Psoas muscle (tissue), 8 donors: ENCODE measurements around the gene GINS3. TPM values are rescaled to one million over a fixed set of nuclear protein-coding genes. Genes with fewer than 3 reads are reported as not detected.

Source experiments
- ATAC-seq, 4 donors: fragments of 200-7000 bp; cut with Tn5 transposase; one replicate each; pipeline ENCODE4 v1.9.1; 2020; ENCODE audit warnings: moderate library complexity in 3 of 4, mild to moderate bottlenecking in 2 of 4
- DNase-seq, 2 donors: peaks; one replicate each; pipeline ENCODE4 v3.0.0-alpha.2; 2020
- H3K27ac ChIP-seq: fragments of 200-600 bp; one replicate; pipeline ENCODE4 v1.8.0; 2022
- H3K27me3 ChIP-seq, 3 donors: fragments of 200-600 bp in 1 of 3; one replicate each; pipeline versions ENCODE4 v1.6.1 to v1.8.0; 2013 to 2022; ENCODE audit warnings: low read length in 2 of 3, mild to moderate bottlenecking in 2 of 3, moderate library complexity in 1 of 3; ENCODE audit not compliant: insufficient read depth in 3 of 3
- H3K36me3 ChIP-seq, 2 donors: fragments of 200-600 bp in 1 of 2; one replicate each; pipeline versions ENCODE4 v1.6.1 to v1.8.0; 2013 to 2022; ENCODE audit warnings: low read depth in 1 of 2, mild to moderate bottlenecking in 1 of 2, moderate library complexity in 1 of 2; ENCODE audit not compliant: insufficient read depth in 1 of 2
- H3K4me1 ChIP-seq: fragments of 200-600 bp; one replicate; pipeline ENCODE4 v1.8.0; 2022
- H3K4me3 ChIP-seq: fragments of 200-600 bp; one replicate; pipeline ENCODE4 v1.8.0; 2022; ENCODE audit warnings: mild to moderate bottlenecking
- H3K9me3 ChIP-seq: fragments of 200-600 bp; one replicate; pipeline ENCODE4 v1.8.0; 2022
- WGBS, 3 donors: extraction: QIAGEN DNeasy Blood & Tissue Kit; methylation state at CpG; one replicate each; pipeline versions ENCODE4 v1.1.6 to v1.1.7; 2013; 5-methylcytosine and 5-hydroxymethylcytosine counted together
- intact Hi-C, 2 donors: fragments of 100-400 bp; cut with DNase I; formaldehyde crosslinking; loops; one replicate each; pipeline versions ENCODE4 v1.11.0 to v1.14.2; 2022
- polyA plus RNA-seq, 3 donors: library from polyadenylated mRNA; stranded (reverse); fragments of 200-250 nt; gene quantifications; one replicate each; pipeline ENCODE4 v1.2.3, GENCODE V29; 2013
- total RNA-seq, 4 donors: library from RNA; stranded (reverse); fragmentation: NEBNext Ultra II Directional in 2 of 4; extraction: Animal tissue kit (Norgen Biotek cat#: 25700) in 2 of 4; gene quantifications; one replicate each; pipeline versions ENCODE4 v1.2.1 to v1.2.4, GENCODE V29; 2021 to 2023
- TF ChIP-seq, protein P1 (sequence below): fragments of 200-600 bp; IDR thresholded peaks from one replicate; pipeline ENCODE4 v1.8.0; 2022; ENCODE audit warnings: antibody characterized with exemption
- donor health status: healthy with polysubstance abuse.
- donor health status: DM: no; HTN: no; CAD: no; lungs with moderate emphysema.
- donor health status: Bipolar disorder and iron deficiency.
- donor health status: healthy.
- donor health status: DM: yes; HTN: yes; CAD: no.
- donor health status: DM: no; HTN: no; CAD: no.
- donor health status: DM: no; HTN: no; CAD: no.
- donor health status: DM: yes; HTN: yes; CAD: no.

GINS3 gene
- total and polyA plus RNA-seq, 7 donors = 0.86 to 2.2 (median 1.2) TPM

- no peaks in the 10 kb centered on the region for H3K27me3 ChIP-seq
- TF ChIP-seq, protein P1, sequence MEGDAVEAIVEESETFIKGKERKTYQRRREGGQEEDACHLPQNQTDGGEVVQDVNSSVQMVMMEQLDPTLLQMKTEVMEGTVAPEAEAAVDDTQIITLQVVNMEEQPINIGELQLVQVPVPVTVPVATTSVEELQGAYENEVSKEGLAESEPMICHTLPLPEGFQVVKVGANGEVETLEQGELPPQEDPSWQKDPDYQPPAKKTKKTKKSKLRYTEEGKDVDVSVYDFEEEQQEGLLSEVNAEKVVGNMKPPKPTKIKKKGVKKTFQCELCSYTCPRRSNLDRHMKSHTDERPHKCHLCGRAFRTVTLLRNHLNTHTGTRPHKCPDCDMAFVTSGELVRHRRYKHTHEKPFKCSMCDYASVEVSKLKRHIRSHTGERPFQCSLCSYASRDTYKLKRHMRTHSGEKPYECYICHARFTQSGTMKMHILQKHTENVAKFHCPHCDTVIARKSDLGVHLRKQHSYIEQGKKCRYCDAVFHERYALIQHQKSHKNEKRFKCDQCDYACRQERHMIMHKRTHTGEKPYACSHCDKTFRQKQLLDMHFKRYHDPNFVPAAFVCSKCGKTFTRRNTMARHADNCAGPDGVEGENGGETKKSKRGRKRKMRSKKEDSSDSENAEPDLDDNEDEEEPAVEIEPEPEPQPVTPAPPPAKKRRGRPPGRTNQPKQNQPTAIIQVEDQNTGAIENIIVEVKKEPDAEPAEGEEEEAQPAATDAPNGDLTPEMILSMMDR = no peak
- H3K9me3 ChIP-seq = no peaks in the 10 kb centered on the region
- H3K27ac ChIP-seq = no peak overlapping the region
- no peak overlapping the region for H3K4me3 ChIP-seq
- no peaks in the 10 kb centered on the region for H3K36me3 ChIP-seq
- ATAC-seq (no peak), DNase-seq (no peak)
- 77 to 83% (median 83%) methylated on average over 6 of the region's 6 CpGs for WGBS, 3 donors
- intact Hi-C loops = no loop called here
- no peaks in the 10 kb centered on the region for H3K4me1 ChIP-seq
Observed at GRCh38 chr16:58430718-58431117, 38.4 kb downstream of the GINS3 start.

DNA sequence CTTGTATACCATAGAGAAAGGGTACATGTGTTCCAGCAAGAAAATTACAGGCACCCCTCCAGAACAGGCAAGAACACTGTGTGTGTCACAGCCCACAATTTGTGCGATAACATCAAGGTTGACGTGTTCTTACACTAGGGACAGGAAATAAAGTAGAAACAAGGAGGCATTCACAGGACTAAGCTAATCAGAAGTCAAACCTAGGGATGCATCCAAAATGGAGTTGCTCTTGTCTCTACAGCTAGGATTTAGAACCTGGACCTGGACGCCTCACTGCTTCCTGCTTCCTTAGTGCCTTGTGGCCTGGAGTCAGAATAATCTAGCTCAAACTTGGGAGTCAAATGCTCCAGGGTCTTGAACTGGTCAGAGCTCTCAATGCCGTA, 41.3 kb downstream of the GINS3 start:
- intact Hi-C loops = no loop called here
- 45 to 63% (median 58%) methylated on average over 4 of the region's 4 CpGs for WGBS, 3 donors
- Histone ChIP-seq H3K36me3 (no peaks in the 10 kb centered on the region), H3K4me1 (no peaks in the 10 kb centered on the region), H3K27me3 (no peaks in the 10 kb centered on the region), H3K9me3 (no peaks in the 10 kb centered on the region), H3K4me3 (no peak overlapping the region), H3K27ac (no peak overlapping the region)
- DNase-seq (no peak), ATAC-seq (no peak)
- TF ChIP-seq, protein P1 = no peak

DNA sequence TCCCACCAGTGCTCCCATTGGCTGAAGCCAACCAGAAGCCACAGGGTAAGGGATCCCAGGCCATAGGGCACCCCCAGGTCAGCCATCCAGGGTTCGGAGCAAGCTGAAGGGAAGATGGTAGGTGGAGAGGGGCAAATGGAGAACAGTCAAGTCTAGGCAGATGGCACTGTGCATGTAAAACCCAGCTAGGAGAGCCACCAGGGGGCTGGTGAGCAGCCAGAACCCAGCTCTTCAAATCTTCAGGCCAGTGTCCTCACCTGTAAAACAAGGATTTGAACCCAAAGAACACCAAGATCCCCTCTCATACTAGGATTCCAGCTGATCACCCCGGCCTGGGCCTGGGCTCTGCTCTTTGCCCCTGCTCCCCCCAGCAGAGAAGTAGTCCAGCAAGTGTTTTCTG, 43.5 kb downstream of the GINS3 start:
- WGBS, 3 donors = 83 to 94% (median 86%) methylated on average over 2 of the region's 2 CpGs
- no peak for ATAC-seq

DNA sequence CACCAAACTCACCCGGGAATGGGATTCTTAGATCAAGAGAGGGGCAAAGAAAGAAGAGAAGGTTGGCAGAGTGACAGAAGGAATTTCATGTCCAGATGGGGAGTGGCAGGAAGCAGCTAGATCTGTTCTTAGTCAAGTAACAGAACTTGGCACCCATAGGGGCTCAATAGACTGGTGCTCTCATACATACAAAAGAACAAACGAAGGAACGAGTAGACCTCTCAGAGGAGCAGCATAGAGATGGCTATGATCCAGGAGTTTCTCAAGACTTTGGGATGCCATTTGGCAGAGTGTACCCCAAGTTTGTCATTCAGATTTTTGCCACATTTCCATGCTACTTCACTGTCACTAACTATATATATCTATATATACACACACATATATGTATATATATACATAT, 47.9 kb downstream of the GINS3 start:
- Histone ChIP-seq H3K4me3 (no peak overlapping the region), H3K27me3 (peaks cover 0 to 4% (median 0%) of the 10 kb centered on the region in 3 donors), H3K4me1 (no peaks in the 10 kb centered on the region), H3K27ac (no peak overlapping the region), H3K9me3 (no peaks in the 10 kb centered on the region), H3K36me3 (no peaks in the 10 kb centered on the region)
- intact Hi-C loops = no loop called here
- DNase-seq (no peak), ATAC-seq (no peak)
- WGBS, 3 donors = 60 to 81% (median 72%) methylated on average over 3 of the region's 3 CpGs
- TF ChIP-seq, protein P1 = no peak

More for the DNA sequence above, 43.5 kb downstream of the GINS3 start:
- H3K4me1 ChIP-seq = no peaks in the 10 kb centered on the region
- no peaks in the 10 kb centered on the region for H3K27me3 ChIP-seq
- no peak overlapping the region for H3K27ac ChIP-seq
- H3K9me3 ChIP-seq = no peaks in the 10 kb centered on the region
- H3K36me3 ChIP-seq = no peaks in the 10 kb centered on the region
- DNase-seq = no peak
- intact Hi-C loops = no loop called here
- H3K4me3 ChIP-seq = no peak overlapping the region
- TF ChIP-seq, protein P1 = no peak

GRCh38 chr16:58442547-58442946, 50.3 kb downstream of the GINS3 start:
- intact Hi-C loops = no loop called here
- Histone ChIP-seq H3K27ac (no peak overlapping the region), H3K9me3 (no peaks in the 10 kb centered on the region), H3K4me3 (no peak overlapping the region), H3K36me3 (no peaks in the 10 kb centered on the region), H3K4me1 (no peaks in the 10 kb centered on the region), H3K27me3 (peaks cover 0 to 5% (median 0%) of the 10 kb centered on the region in 3 donors)
- ATAC-seq (no peak), DNase-seq (no peak)
- WGBS, 3 donors = 25 to 36% (median 26%) methylated on average over 5 of the region's 5 CpGs
- TF ChIP-seq, protein P1 = no peak
